GM19438 (cell line): ENCODE results near the gene ANK3.

Experiments
- ATAC-seq: cut with Tn5 transposase; IDR thresholded peaks from one replicate; pipeline ENCODE4 v1.9.1; 2021; ENCODE audit warnings: low read depth; ENCODE audit not compliant: unreplicated experiment

ANK3 gene

DNA sequence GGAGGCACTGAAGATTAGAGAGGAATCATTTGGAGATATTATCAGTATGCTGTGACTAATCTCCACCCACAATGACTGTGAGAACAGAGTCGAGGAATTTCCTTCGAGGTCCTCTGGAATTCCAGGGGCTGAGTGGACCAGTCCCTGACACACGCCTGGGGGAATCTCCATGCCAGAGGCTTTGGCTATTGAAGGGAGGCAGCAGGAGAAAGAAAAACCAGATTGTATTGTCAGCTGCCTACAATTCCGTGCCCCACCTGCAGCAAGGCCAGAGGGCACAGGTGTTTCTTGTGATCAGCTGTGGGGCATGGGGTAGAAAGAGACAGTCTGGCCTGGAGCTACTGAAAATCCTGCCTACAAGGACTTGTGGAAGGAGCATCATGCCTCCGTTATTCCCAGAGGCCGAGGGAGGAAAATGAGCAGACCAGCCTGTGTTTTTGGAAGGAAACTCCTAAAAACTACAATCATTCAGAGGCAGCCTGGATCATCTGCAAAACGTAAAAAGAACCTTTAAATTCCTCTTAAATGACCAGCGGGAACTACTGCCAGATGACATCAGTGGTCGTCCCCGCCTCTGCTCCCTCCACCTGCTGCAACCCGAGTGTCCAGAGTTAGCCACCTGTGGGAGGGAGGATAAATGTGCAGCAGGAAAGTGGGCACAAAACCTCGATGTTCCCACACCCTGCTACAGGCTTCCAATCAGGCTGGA is 25.4 kb upstream of the ANK3 start:
- no peak for ATAC-seq

DNA sequence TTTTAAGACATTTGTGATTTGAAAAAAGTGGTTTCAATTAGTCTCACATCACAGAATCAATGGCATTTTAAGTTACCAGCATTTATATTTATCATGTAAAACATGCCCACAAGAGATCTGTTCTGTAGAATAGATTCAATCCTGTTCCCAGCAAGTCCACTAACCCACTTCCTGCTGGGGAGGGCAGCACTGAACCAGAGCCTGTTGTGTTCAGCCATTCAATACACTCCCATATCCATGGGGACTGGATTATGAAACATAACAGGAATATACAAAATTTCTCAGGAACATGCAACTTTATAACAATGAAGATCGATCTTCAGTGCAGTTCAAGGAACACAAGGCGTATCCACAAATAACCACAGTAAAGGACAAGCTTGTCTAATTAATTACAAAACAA is 24.4 kb upstream of the ANK3 start:
- no peak for ATAC-seq

DNA sequence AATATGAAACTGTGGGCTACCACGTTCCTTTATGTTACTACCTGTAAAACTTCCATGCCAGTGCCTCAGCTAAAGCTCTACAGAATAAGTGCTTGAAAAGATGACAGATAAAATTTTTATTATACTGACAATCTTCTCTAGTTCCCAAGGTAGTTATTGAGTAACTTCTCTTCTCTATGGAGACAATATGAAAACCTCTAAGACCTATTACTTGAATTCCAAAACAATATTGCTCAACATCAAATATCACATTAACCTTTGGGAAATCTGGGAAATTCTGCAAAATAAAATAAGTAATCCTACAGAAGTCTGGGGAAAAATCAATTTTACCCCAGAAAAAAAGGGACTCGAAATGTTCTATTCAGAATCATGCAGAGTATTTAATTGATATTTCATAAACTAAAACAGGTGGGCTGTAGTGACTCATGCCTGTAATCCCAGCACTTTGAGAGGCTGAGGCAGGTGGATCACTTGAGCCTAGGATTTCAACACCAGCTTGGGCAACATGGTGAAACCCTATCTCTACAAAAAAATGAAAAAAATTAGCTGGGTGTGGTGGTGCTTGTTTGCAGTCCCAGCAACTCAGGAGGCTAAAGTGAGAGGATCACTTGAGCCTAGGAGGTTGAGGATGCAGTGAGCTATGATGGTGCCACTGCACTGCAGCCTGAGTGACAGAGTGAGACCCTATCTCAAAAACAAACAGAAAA is 23.8 kb upstream of the ANK3 start:
- no peak for ATAC-seq

DNA sequence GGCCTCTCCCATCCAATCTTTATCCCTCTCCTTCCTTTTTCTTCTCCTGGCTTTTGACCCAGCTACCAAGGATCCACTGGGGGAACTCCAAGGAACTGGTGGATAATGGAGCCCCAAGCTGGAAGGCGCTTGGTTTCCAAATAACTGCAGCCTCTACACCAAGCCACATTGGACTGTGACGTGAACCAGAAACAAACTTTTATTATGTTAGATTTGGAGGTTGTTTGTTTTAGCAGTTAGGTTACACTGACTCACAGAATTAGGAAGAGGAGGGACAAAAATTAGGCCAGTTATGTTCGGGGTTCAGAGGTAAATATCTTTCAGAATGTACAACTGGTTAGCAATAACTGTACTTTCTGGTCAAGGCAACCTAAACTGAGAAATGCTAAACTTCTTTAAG is 21.3 kb upstream of the ANK3 start:
- ATAC-seq: no peak

DNA sequence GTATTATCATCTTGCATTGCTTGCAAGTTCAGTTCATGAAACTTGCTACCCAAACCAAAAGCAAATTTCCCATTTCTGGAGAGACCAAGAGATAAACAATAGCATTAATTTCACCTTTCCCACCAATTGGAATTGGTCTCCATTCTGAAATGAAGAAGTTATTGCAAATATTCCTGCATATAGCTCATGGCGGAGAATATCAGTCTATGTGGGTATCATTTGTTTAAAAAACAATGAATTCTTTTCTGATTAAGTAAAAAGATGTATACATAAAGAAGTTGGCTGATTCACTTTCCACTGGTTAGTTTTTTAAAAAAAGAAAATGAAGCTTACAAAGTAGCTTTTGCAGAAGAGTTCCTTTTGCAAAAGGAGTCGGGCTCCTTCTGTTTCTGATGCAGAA is 19.5 kb upstream of the ANK3 start:
- no peak for ATAC-seq

DNA sequence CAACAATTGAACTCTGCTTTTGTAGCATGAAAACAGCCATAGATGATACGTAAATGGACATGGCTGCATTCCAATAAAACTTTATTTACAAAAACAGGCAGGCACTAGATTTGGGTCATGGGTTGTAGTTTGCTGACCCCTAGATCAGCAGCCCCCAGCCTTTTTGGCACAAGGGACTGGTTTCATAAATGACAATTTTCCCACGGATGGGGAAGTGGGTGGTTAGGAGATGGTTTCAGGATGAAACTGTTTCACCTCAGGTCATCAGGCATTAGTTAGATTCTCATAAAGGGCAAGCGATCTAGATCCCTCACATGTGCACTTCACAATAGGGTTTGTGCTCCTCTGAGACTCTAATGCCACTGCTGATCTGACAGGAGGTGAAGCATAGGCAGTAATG is 16.5 kb upstream of the ANK3 start:
- ATAC-seq: no peak

DNA sequence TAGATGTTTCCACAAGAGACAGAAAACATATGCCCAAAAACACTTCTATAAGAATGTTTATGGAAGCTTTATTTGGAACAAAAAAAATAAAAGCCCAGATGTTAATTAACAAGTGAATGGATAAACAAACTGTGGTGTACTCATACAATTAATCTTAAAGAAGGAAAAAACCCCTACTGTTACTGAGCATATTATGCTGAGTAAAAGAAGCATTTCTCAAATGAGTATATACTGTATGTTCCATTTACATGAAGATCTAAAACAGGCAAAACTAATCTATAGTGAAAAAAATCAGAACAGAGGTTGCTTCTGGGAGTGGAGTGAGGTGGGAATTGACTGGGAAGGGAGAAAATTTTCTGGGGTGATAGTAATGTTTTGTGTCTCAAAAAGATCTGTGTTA is 15.5 kb upstream of the ANK3 start:
- no peak for ATAC-seq

DNA sequence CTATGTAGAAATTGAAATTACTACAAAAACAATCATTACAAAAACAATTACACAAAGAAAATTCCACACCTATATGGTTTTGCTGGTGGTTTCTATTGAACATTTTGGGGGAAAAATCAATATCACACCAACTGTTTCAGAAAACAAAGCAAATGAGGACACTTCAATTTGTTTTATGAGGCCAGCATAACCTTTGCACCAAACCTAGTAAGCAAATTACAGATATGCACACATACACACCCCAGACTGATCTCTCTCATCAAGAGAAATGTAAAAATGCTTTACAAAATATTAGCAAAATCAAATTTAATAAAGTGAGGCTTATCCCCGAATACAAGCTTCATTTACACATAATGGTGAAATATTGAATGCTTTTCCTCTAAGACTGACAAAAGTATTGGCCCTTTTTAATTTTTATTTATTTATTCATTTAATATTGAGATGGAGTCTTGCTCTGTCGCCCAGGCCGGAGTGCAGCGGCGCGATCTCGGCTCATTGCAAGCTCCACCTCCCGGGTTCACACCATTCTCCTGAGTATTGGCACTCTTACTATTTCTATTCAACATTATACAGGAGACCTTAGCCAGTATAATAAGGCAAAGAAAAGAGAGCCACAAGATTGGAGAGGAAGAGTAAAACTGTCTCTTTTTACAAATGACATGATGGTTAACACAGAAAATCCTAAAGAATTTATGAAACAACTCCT is 13.6 kb upstream of the ANK3 start:
- ATAC-seq: no peak

DNA sequence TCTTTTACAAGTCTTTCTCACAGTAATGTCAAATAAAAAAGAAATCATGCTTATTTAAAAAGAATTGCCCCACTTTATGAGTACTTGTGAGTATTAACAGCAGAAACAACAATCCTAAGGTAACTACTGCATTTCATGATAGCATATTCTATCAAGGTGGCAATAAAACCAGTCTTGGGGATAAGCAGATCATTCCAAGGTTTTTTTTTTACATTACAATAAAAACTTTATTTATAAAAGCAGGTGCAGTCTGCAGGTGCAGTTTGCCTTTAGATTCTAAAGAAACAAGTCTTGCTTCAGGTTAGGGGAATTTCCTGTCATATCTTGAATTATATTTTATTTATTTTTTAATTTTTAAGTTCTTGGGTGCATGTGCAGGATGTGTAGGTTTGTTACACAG is 10.7 kb upstream of the ANK3 start:
- no peak for ATAC-seq

DNA sequence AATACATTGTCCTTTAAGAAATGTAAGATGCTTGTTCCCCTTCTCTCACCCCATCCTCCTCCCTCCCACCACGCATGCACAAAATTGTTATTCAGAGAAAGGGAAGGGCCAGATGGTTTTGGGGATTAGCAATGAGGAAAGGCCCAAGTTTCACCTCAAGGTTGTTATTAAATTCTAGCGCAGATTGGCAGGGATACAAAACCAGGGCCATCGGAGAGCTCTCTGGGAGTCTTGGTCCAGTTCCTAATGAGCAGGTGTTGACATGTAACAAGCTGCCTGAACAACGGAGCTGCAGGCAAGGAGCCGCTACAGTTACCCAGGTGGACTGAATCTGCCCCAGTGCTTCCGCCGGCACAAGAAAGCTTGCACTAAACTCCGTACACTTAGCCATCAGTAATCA is 9.7 kb upstream of the ANK3 start:
- no peak for ATAC-seq

DNA sequence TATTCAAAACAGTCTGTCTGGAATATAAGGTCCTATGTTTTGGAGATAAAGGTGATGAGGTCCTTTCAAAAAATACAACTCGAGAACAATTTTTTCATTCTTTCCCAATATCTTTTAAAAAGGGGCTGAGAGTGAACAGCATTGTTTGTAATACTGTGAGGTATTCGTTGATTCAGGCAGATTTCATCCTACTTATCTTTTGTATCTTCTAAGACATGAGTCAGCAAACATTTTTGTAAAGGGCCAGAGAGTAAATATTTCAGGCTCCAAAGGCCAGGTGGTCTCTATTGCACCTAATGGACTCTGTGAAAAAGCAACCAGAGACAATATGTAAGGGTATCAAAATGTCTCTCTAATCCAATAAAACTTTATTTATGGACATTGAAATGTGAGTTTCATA is 8.1 kb upstream of the ANK3 start:
- no peak for ATAC-seq

DNA sequence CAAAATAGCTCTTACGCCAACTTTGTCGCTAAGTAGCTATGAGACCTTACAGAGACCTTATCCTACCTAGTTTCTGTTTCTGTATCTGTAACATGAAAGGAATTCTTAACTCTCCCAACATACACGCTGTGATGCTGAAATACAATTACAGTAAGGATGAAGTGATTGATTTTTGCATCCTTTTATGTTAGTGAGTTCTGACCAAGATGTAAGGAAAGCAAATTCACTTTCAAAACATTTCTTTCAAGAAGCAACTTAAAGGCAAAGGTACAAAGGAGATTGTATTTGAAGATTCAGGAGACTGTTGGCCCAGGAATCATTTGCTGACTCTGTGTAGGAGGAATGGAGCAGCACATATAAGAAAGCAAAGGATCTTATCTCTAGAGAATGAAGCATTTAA is 7.1 kb upstream of the ANK3 start:
- no peak for ATAC-seq

DNA sequence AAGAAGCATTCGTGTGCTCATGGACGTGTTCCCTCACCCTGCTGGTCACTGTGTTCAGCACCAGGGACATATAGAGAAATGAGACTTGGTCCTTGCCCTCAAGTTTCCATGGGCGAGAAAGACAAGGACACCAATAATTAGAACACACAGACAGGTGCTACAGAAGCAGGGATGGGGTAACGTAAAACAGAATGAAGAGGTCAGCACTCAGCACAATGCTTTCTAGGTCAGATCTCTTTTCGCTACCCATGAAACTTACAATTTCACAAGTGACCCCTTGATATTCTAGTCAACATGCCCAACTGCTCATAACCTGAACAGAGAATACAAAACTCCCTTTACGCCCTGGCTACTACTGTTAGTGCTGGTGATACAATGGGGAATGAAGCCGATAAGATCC is 6.0 kb upstream of the ANK3 start:
- no peak for ATAC-seq

DNA sequence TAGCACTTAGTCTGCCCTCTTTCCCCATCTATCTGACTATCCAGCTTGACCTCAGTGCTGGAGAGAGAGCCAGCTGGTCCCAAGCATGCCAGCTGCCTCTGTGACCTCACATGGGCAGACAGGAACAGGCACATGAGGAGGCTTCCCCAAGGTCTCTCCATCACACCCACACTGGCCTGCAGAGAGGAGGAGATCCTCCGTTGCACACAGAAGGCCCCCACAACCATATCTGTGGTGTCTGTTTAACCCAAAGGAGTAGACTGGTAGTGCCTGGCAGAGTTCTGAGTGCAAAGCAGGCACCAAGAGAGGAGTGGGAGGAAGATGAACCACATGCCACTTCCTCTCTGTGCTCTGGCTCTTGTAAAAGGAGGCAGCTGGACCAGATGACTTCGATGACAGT is 4.8 kb upstream of the ANK3 start:
- no peak for ATAC-seq

DNA sequence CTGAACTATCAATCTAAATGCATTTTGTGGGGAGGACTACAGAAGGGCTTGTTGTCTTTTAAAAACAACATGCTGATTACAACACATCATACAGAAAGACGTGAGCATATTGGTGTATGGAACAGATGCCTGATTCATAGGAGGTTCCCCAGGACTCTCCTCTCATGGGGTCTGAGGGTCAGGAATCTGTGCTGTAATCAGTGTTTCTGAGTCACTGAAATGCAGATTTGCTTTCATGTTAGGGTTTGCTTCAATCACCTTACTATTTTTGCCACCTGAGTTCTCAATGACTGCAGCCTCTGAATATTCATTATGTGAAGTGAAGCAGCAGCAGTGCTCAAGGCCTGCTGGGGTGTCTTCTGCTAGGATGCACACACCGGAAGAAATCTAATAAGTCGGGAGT is 550 bp upstream of the ANK3 start:
- no peak for ATAC-seq

DNA sequence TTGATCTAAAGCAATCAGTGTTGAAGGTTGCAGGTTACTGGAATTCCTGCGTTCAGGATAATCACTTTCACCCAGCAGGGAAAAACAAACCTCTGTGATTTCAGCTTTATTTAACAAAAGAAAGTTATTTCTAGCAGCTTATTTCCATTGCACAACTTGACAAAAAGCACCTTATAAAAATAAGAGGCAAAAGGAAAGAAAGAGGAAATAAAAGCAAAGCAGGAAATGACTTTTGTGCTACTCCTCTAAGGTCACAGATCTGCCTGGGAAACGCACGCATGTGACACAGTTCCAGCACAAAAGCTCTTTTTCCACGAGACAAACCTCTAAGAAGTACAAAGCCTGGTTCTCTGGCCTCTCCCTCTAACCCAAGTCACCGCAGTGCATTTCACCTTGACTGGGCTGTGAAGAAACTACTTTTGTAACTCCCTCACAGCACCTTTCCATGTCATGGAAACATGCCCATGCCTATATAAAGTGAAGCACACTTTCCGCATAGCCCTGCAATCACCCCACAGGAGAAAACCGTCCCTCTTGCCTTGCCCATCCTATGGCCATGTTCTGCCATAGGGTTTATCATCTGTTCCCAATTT is 870 bp downstream of the ANK3 start:
- ATAC-seq: no peak

DNA sequence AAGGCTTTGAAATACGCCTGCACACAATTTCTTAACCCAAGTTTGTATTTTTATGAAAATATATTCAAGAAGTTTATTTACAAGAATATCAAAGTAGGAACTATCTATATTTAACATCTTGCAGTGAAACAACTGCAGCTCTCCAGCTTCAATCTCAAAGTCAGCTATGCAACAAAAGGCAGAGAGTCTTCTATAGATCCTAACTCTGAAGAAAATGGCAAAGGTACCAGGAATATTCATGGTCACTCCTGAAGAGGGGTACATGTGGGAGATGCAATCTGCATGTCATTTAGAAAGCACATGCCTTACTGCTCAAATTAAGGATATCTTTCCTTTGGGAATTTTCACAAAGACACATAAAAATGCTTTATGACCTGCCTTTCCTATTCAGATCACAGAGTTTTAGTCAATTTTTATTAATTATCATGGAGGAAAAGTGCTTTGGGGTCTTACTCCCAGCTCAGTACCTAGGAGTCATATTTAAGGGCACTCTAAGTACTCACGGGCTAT is 1.5 kb downstream of the ANK3 start:
- ATAC-seq: no peak

DNA sequence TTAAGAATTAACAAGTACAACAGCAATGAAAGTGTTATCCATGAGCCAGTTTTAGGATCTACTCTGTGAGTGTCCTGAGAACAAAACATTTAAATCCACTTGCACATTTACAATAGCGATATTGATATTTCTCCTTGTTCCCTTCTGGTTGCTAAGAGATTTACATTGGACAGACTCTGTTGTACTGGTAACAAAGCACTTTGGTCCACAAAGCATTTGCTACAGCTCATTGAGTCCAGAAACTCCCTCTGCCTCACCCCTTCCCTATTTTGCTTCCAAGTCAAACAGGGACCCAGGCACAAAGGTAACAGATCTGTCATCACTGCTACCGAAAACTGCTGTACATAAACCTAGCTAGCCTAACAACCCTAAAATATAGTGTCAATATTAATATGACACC is 2.1 kb downstream of the ANK3 start:
- ATAC-seq: no peak

DNA sequence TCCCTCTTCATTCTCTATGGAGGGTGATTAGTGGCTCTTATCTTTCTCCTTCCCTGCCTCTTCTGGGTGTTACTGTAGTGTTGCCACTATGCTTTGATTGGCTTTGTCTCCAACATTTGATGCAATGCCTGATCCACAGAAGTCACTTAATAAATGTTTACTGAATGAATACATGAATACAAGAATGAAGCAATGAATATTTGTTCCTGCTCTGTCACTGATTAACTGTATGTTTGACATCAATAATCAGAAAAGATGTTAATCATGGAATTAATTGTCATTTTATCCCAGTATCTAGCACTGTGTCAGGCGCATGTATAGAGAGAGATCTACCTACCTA is 4.3 kb downstream of the ANK3 start:
- ATAC-seq: no peak

DNA sequence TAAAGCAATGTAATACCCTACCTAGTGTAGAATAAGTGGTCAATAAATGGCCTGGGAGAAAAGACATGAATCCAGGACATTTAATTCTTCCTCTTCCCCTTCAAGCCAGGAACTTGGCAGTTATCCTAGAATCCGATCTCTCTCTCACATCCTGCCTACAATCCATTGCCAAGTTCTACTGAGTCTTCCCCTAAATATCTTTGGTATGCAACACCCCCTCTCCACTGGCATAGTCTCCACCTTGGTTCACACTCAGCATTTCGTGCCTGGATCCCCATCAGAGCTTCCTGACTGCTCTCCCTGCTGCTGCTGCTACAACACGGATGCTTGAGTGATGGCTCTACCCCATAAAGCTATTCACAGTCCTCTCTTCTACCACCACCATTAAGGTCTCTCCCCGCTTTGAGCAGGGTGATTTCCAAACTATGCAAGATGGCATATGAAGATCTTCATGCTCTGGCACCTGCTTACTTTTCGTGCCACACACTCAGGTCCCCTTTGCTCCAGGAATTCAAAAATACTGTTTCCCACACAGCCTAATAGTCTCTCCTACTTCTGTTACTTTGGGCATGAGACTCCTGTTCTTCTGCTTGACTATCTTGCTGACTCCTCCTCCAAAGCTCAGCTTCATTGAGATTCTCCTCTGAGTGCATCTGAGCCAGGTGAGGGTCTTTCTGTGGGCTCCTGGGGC is 4.8 kb downstream of the ANK3 start:
- ATAC-seq: no peak

DNA sequence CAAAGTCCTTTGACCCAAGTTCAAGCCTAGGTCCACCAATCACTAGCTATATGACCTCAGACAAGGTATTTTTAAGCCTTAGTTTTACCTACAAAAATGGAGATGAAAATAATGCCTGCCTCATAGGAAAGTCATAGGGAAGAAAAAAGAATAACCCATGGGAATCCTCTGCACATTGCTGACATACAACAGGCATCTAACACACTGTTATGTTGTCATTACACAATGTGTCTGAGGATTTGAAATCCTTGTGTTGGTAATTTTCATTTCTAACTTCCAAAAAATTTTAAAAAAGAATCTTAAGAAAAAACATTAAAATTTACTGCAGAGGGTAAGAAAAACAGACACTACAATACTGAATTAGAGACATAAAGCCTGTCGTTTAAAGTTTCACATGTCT is 5.7 kb downstream of the ANK3 start:
- no peak for ATAC-seq
